ENCODE results near the gene EIF1B. TPM values are rescaled to one million over a fixed set of nuclear protein-coding genes. Genes with fewer than 3 reads are reported as not detected.

The EIF1B gene
- total and polyA plus RNA-seq, 4 donors = 36.6 to 186 (median 104) TPM

Other genes starting within 250 kb of the EIF1B start
- gene ENTPD3, start 77.5 kb downstream of the EIF1B start, total RNA-seq = 10 to 100 TPM in 1 of 2 donors, 1 to 10 TPM in 1; 3.5 to 14.8 TPM
- gene ENTPD3, start 77.5 kb downstream of the EIF1B start, polyA plus RNA-seq (ENCODE audit: insufficient read length in 2 of 2) = 10 to 100 TPM; 10.0 to 15.4 TPM
- 100 to 1,000 TPM; 149 to 615 TPM for gene RPL14, start 147.6 kb downstream of the EIF1B start, total RNA-seq
- gene RPL14, start 147.6 kb downstream of the EIF1B start, polyA plus RNA-seq (ENCODE audit: insufficient read length in 2 of 2) = 1,000 to 10,000 TPM; 1,071 to 1,146 TPM
- gene ZNF619, start 167.4 kb downstream of the EIF1B start, total RNA-seq = 1 to 10 TPM; 6.9 to 8.9 TPM
- gene ZNF619, start 167.4 kb downstream of the EIF1B start, polyA plus RNA-seq (ENCODE audit: insufficient read length in 2 of 2) = 1 to 10 TPM; 5.4 to 5.6 TPM
- 10 to 100 TPM in 1 of 2 donors, 1 to 10 TPM in 1; 7.9 to 10.5 TPM for gene ZNF620, start 196.3 kb downstream of the EIF1B start, total RNA-seq
- gene ZNF620, start 196.3 kb downstream of the EIF1B start, polyA plus RNA-seq (ENCODE audit: insufficient read length in 2 of 2) = 1 to 10 TPM; 8.0 to 9.4 TPM
- gene ZNF621, start 215.3 kb downstream of the EIF1B start, total RNA-seq = 10 to 100 TPM; 16.2 to 23.1 TPM
- 10 to 100 TPM; 27.7 to 34.3 TPM for gene ZNF621, start 215.3 kb downstream of the EIF1B start, polyA plus RNA-seq (ENCODE audit: insufficient read length in 2 of 2)

All from spinal cord (tissue), 4 donors.